Measurements from ENCODE around the gene DELE1. TPM values are rescaled to one million over a fixed set of nuclear protein-coding genes. Genes with fewer than 3 reads are reported as not detected.

DELE1 gene
- total and polyA plus RNA-seq, 11 donors: 56.8 to 174 (median 95.0) TPM

GRCh38 chr5:141933151-141933550 lies 9.5 kb downstream of the DELE1 start:
- H3K9me3 ChIP-seq: no peaks in the 10 kb centered on the region
- TF ChIP-seq POLR2A (IDR thresholded peaks at IDR 0.05): no peak
- no peak for TF ChIP-seq CTCF (IDR thresholded peaks at IDR 0.05)
- no peaks in the 10 kb centered on the region for H3K27me3 ChIP-seq
- peaks cover 0 to 100% (median 99%) of the 10 kb centered on the region in 9 donors for H3K36me3 ChIP-seq
- no peak for DNase-seq
- no peak for ATAC-seq
- intact Hi-C loops (cut with DNase I): no loop called here
- WGBS, 4 donors: 92 to 98% (median 94%) methylated on average over 7 of the region's 7 CpGs
- H3K4me3 ChIP-seq: no peak overlapping the region
- no peak overlapping the region for H3K27ac ChIP-seq
- H3K4me1 ChIP-seq: peaks cover 0 to 45% (median 22%) of the 10 kb centered on the region in 12 donors

- WGBS, 4 donors: 39 to 43% (median 41%) methylated on average over 11 of the region's 11 CpGs
- peaks cover 5 to 100% (median 99%) of the 10 kb centered on the region in 9 donors for H3K36me3 ChIP-seq
- intact Hi-C loops (cut with DNase I): no loop called here
- ATAC-seq (peak; percentile 65 to 86 (median 78)), DNase-seq (peak in 4 of 5 donors; percentile 60 to 65 (median 62))
- no peak overlapping the region for H3K4me3 ChIP-seq
- H3K4me1 ChIP-seq: peaks cover 0 to 34% (median 15%) of the 10 kb centered on the region in 12 donors
- peak overlapping the region in 9 of 12 donors; percentile 4 to 63 (median 35) for H3K27ac ChIP-seq
- TF ChIP-seq POLR2A (IDR thresholded peaks at IDR 0.05): no peak
- TF ChIP-seq CTCF (IDR thresholded peaks at IDR 0.05): peak in 4 of 12 donors; percentile 8 to 37 (median 24)
- H3K27me3 ChIP-seq: no peaks in the 10 kb centered on the region
- no peaks in the 10 kb centered on the region for H3K9me3 ChIP-seq
These were observed 10.6 kb downstream of the DELE1 start for GRCh38 chr5:141934099-141934844.

- Histone ChIP-seq H3K27ac (peak overlapping the region in 1 of 12 donors; percentile 63), H3K36me3 (peaks cover 5 to 100% (median 95%) of the 10 kb centered on the region in 9 donors), H3K9me3 (no peaks in the 10 kb centered on the region), H3K27me3 (no peaks in the 10 kb centered on the region), H3K4me1 (peaks cover 0 to 23% (median 16%) of the 10 kb centered on the region in 12 donors), H3K4me3 (no peak overlapping the region)
- DNase-seq (no peak), ATAC-seq (no peak)
- intact Hi-C loops (cut with DNase I): no loop called here
- TF ChIP-seq POLR2A (IDR thresholded peaks at IDR 0.05) (no peak), CTCF (IDR thresholded peaks at IDR 0.05) (no peak)
- WGBS, 4 donors: 79 to 86% (median 85%) methylated on average over 4 of the region's 4 CpGs
These were observed 11.9 kb downstream of the DELE1 start for GRCh38 chr5:141935538-141935937.

GRCh38 chr5:141940695-141941271 lies 17.1 kb downstream of the DELE1 start:
- ATAC-seq (peak in 3 of 4 donors; percentile 27 to 47 (median 38)), DNase-seq (peak in 1 of 5 donors; percentile 36)
- 49 to 63% (median 55%) methylated on average over 6 of the region's 6 CpGs for WGBS, 4 donors
- no peak overlapping the region for H3K4me3 ChIP-seq
- TF ChIP-seq POLR2A (IDR thresholded peaks at IDR 0.05) (no peak), CTCF (IDR thresholded peaks at IDR 0.05) (peak in 3 of 12 donors; percentile 12 to 27 (median 15))
- peaks cover 5 to 66% (median 46%) of the 10 kb centered on the region in 9 donors for H3K36me3 ChIP-seq
- intact Hi-C loops (cut with DNase I): no loop called here
- peak overlapping the region in 10 of 12 donors; percentile 1 to 81 (median 44) for H3K27ac ChIP-seq
- no peaks in the 10 kb centered on the region for H3K9me3 ChIP-seq
- H3K27me3 ChIP-seq: no peaks in the 10 kb centered on the region
- peaks cover 0 to 42% (median 29%) of the 10 kb centered on the region in 12 donors for H3K4me1 ChIP-seq

All from heart left ventricle (tissue), 16 donors.